Subcutaneous adipose tissue (tissue), 4 donors: ENCODE measurements around the gene PDLIM7. TPM values are rescaled to one million over a fixed set of nuclear protein-coding genes. Genes with fewer than 3 reads are reported as not detected.

Source experiments
- total RNA-seq, 4 donors: library from RNA; depleted of rRNA; stranded (reverse); fragments of >200 nt; gene quantifications; one replicate each; pipeline ENCODE4 v1.1.0, GENCODE V29; 2016
- TF ChIP-seq, protein P1 (sequence below): fragments of 450-650 bp; IDR thresholded peaks from one replicate; pipeline ENCODE4 v1.5.1; 2016; ENCODE audit warnings: low read depth, mild to moderate bottlenecking, control low read depth, antibody characterized with exemption, moderate library complexity

The PDLIM7 gene
- total RNA-seq, 4 donors from 2014 or later, result 11.2 to 43.1 (median 16.6) TPM

DNA sequence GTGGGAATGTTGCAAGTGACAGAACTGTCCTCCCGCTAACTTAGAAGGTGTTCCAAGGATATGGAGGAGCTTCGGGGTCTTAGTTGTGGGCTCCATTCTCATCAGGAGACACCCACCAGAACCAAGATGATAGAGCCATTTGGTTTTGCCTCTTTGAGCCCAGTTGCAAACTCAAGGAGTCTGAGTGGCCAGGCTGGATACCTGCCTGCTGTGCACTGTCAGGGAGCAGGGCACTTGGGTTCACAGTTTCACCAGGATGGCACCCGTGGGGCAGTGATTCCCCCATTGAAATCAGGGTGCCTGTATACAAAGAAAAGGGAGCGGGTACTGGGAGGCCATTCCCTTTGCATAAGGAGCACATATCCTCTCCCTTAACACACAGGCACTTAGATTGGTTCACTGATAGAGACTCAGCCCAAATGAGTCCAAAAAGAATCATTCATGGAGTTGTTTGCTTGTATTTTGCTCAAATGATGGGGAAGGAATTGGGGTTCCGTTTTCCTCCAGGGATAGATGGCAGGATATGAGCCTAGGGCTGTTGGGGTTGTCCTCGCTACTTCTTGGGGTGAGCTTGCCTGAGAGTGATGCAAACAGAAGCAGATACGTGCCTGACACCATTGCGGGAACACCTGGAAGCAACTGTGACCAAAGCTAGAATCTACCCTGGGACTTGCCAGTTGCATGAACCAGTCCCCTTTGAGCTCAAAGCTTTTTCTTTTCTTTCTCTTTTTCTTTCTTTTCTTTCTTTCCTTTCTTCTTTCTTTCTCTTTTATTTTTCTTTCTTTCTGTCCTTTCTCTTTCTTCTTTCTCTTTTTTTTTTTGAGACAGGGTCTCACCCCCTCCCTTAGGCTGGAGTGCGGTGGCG is 52.1 kb downstream of the PDLIM7 start:
- TF ChIP-seq, protein P1, sequence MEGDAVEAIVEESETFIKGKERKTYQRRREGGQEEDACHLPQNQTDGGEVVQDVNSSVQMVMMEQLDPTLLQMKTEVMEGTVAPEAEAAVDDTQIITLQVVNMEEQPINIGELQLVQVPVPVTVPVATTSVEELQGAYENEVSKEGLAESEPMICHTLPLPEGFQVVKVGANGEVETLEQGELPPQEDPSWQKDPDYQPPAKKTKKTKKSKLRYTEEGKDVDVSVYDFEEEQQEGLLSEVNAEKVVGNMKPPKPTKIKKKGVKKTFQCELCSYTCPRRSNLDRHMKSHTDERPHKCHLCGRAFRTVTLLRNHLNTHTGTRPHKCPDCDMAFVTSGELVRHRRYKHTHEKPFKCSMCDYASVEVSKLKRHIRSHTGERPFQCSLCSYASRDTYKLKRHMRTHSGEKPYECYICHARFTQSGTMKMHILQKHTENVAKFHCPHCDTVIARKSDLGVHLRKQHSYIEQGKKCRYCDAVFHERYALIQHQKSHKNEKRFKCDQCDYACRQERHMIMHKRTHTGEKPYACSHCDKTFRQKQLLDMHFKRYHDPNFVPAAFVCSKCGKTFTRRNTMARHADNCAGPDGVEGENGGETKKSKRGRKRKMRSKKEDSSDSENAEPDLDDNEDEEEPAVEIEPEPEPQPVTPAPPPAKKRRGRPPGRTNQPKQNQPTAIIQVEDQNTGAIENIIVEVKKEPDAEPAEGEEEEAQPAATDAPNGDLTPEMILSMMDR, result no peak

GRCh38 chr5:177444106-177445051 is 53.0 kb downstream of the PDLIM7 start:
- TF ChIP-seq, protein P1, result no peak

- TF ChIP-seq, protein P1, result no peak
These were observed 54.0 kb downstream of the PDLIM7 start for GRCh38 chr5:177443144-177443983.

DNA sequence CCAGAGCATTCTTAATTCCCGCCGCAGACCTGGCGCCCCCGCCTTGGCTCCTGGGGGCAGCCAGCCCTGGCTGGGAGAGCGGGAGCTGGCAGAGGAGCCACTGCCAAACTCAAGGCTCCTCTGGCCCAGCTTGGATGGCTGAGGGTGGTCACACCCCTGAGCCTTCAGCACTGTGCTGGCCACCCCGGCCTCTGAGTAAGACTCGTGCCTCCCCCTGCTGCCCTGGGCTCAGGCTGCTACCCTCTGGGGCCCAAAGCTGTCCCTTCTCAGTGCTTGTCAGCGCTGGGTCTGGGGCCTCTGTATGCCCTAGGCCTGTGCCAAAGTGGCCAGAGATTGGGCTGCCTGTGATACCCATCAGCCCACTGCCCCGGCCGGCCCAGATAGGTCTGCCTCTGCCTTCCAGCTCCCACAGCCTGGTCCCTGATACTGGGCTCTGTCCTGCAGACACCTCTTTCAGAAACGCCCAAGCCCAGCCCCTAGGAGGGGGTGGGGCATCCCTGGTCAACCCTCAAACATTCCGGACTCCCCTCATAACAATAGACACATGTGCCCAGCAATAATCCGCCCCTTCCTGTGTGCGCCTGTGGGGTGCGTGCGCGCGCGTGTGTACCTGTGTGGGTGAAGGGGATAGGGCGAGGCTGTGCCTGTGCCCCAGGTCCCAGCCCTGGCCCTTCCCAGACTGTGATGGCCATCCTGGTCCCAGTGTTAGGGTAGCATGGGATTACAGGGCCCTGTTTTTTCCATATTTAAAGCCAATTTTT is 55.2 kb downstream of the PDLIM7 start:
- TF ChIP-seq, protein P1, result no peak

DNA sequence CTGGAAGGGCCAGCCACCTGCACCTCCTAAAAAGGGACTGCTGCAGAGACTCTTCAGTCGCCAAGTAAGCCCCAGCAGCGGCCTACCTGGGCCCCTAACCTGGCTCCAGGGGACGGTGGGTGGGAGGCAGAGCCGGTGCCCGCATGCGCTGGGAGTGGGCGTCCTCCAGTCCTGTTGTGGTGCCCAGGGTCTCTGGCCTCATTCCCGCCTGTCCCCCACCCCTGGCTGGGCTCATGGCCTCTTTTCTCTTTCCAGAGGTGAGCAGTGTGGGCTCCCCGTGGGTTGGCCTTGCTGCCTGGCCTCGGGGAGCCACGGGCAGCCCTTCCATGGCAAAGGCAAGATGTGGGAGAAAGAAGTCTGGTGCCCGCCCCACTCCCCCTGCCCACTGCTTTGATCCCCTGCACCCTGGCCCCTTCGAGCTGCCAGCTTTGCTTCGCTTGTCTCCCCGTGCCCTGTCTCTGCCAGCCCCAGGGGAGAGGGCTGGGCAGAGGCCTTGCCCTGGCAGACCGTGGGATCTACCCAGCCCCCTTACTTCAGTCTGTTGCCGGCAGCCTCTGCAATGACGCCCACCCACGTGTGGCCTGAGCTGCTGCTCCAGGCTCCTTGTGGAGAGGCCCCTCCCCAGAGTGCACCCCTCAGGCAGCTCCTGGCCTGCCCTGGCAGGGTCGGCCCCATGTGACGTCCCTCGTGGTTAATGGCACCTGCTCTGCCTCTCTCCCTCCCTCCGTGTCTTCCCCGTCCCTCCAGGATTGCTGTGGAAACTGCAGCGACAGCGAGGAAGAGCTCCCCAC is 56.2 kb downstream of the PDLIM7 start:
- TF ChIP-seq, protein P1, result no peak
